Measurements from ENCODE around the gene LIN52. TPM values are rescaled to one million over a fixed set of nuclear protein-coding genes. Genes with fewer than 3 reads are reported as not detected.

The LIN52 gene
- total and polyA plus RNA-seq, 2 of the 13 experiments (the other 11 are each of a cell fraction or from before 2014, with no cell fraction given) = 11.4 to 23.3 TPM

DNA sequence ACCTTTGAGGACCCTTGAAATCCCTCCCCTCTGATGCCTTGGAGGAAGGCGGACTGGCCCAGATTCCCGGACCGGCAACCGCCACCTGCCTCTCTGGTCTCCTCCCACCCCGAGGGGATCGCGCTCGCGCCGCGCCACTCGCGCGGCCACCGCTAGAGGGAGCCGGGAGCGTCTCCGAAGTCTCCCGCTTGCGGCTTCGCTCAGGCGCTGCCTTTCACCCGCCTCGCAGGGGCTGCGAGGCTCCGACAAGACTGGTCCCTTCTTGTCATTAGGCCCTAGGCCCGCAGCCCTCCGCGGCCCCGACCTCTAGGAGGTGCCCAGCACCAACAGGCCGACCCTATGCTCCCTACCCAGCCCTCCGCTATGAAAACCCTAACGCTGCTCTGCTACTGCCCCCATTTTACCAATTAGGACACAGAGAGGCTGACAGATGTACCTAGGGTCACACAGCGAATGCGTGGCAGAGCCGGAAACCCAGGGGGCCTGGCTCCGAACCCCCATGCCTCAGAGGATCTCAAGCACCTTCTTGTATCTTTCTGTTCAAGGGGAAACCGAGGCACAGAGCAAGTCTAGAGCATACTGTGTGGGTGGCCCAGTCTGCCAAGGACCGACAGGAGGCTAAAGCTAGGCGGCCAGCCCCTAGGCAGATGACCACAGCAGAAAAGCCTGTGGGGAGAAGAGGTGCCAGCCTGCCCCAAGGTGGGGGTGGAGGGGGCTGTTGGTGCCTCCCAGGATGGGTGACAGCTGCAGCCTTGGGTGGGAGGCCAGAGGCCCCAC, 133.1 kb downstream of the LIN52 start (continued):
- TF ChIP-seq KDM2A (CRISPR knock-in tag; IDR thresholded peaks at IDR 0.05; ENCODE audit: borderline replicate concordance, low read depth) (peak; percentile 85), MTF2 (CRISPR knock-in tag; IDR thresholded peaks at IDR 0.05; ENCODE audit: borderline replicate concordance) (0 out of 2 replicates have a peak, but pooled peaks have one; percentile 56), ZNF776 (CRISPR knock-in tag; IDR thresholded peaks at IDR 0.05) (no peak), NAIF1 (CRISPR knock-in tag; IDR thresholded peaks at IDR 0.05; ENCODE audit: borderline replicate concordance) (no peak), ZNF660 (CRISPR knock-in tag; IDR thresholded peaks at IDR 0.05; ENCODE audit: borderline replicate concordance, low read depth) (no peak), ZNF749 (CRISPR knock-in tag; IDR thresholded peaks at IDR 0.05; ENCODE audit: borderline replicate concordance) (no peak), GABPB1 (CRISPR knock-in tag; IDR thresholded peaks at IDR 0.05) (peak; percentile 44; the same call in 1 of the 2 replicates), ZNF501 (CRISPR knock-in tag; IDR thresholded peaks at IDR 0.05) (peak; percentile 27; the same call in 1 of the 2 replicates), ZNF891 (CRISPR knock-in tag; IDR thresholded peaks at IDR 0.05) (0 out of 2 replicates have a peak, but pooled peaks have one; percentile 42), HNRNPLL (IDR thresholded peaks at IDR 0.05; ENCODE audit: low read depth, low read length, poor library complexity, severe bottlenecking) (peak; percentile 60), ZNF761 (CRISPR knock-in tag; conservative IDR thresholded peaks at IDR 0.05) (0 out of 2 replicates have a peak, but pooled peaks have one; percentile 27), CENPX (CRISPR knock-in tag; IDR thresholded peaks at IDR 0.05) (no peak), ZNF292 (CRISPR knock-in tag; IDR thresholded peaks at IDR 0.05; ENCODE audit: borderline replicate concordance, low read depth) (0 out of 2 replicates have a peak, but pooled peaks have one; percentile 21), IKZF1 (IDR thresholded peaks at IDR 0.05) (no peak), XRCC5 (optimal IDR thresholded peaks at IDR 0.05; ENCODE audit: low read length) (peak; percentile 92)
- TF ChIP-seq, protein P1, sequence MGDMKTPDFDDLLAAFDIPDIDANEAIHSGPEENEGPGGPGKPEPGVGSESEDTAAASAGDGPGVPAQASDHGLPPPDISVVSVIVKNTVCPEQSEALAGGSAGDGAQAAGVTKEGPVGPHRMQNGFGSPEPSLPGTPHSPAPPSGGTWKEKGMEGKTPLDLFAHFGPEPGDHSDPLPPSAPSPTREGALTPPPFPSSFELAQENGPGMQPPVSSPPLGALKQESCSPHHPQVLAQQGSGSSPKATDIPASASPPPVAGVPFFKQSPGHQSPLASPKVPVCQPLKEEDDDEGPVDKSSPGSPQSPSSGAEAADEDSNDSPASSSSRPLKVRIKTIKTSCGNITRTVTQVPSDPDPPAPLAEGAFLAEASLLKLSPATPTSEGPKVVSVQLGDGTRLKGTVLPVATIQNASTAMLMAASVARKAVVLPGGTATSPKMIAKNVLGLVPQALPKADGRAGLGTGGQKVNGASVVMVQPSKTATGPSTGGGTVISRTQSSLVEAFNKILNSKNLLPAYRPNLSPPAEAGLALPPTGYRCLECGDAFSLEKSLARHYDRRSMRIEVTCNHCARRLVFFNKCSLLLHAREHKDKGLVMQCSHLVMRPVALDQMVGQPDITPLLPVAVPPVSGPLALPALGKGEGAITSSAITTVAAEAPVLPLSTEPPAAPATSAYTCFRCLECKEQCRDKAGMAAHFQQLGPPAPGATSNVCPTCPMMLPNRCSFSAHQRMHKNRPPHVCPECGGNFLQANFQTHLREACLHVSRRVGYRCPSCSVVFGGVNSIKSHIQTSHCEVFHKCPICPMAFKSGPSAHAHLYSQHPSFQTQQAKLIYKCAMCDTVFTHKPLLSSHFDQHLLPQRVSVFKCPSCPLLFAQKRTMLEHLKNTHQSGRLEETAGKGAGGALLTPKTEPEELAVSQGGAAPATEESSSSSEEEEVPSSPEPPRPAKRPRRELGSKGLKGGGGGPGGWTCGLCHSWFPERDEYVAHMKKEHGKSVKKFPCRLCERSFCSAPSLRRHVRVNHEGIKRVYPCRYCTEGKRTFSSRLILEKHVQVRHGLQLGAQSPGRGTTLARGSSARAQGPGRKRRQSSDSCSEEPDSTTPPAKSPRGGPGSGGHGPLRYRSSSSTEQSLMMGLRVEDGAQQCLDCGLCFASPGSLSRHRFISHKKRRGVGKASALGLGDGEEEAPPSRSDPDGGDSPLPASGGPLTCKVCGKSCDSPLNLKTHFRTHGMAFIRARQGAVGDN (CRISPR knock-in tag; IDR thresholded peaks at IDR 0.05) = peak; percentile 69
- TF ChIP-seq, protein P2, sequence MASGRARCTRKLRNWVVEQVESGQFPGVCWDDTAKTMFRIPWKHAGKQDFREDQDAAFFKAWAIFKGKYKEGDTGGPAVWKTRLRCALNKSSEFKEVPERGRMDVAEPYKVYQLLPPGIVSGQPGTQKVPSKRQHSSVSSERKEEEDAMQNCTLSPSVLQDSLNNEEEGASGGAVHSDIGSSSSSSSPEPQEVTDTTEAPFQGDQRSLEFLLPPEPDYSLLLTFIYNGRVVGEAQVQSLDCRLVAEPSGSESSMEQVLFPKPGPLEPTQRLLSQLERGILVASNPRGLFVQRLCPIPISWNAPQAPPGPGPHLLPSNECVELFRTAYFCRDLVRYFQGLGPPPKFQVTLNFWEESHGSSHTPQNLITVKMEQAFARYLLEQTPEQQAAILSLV (CRISPR knock-in tag; IDR thresholded peaks at IDR 0.05; ENCODE audit: borderline replicate concordance) = 0 out of 2 replicates have a peak, but pooled peaks have one; percentile 21
- TF ChIP-seq, protein P3, sequence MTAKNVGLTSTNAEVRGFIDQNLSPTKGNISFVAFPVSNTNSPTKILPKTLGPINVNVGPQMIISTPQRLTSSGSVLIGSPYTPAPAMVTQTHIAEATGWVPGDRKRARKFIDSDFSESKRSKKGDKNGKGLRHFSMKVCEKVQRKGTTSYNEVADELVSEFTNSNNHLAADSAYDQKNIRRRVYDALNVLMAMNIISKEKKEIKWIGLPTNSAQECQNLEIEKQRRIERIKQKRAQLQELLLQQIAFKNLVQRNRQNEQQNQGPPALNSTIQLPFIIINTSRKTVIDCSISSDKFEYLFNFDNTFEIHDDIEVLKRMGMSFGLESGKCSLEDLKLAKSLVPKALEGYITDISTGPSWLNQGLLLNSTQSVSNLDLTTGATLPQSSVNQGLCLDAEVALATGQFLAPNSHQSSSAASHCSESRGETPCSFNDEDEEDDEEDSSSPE (CRISPR knock-in tag; IDR thresholded peaks at IDR 0.05) = peak; percentile 54; the same call in 1 of the 2 replicates
- TF ChIP-seq, protein P4, sequence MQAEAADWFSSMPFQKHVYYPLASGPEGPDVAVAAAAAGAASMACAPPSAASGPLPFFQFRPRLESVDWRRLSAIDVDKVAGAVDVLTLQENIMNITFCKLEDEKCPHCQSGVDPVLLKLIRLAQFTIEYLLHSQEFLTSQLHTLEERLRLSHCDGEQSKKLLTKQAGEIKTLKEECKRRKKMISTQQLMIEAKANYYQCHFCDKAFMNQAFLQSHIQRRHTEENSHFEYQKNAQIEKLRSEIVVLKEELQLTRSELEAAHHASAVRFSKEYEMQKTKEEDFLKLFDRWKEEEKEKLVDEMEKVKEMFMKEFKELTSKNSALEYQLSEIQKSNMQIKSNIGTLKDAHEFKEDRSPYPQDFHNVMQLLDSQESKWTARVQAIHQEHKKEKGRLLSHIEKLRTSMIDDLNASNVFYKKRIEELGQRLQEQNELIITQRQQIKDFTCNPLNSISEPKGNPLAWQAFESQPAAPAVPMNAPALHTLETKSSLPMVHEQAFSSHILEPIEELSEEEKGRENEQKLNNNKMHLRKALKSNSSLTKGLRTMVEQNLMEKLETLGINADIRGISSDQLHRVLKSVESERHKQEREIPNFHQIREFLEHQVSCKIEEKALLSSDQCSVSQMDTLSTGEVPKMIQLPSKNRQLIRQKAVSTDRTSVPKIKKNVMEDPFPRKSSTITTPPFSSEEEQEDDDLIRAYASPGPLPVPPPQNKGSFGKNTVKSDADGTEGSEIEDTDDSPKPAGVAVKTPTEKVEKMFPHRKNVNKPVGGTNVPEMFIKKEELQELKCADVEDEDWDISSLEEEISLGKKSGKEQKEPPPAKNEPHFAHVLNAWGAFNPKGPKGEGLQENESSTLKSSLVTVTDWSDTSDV (CRISPR knock-in tag; IDR thresholded peaks at IDR 0.05) = 0 out of 2 replicates have a peak, but pooled peaks have one; percentile 61

All from HepG2 (cell line).